Measurements from ENCODE around the gene UEVLD.

DNA sequence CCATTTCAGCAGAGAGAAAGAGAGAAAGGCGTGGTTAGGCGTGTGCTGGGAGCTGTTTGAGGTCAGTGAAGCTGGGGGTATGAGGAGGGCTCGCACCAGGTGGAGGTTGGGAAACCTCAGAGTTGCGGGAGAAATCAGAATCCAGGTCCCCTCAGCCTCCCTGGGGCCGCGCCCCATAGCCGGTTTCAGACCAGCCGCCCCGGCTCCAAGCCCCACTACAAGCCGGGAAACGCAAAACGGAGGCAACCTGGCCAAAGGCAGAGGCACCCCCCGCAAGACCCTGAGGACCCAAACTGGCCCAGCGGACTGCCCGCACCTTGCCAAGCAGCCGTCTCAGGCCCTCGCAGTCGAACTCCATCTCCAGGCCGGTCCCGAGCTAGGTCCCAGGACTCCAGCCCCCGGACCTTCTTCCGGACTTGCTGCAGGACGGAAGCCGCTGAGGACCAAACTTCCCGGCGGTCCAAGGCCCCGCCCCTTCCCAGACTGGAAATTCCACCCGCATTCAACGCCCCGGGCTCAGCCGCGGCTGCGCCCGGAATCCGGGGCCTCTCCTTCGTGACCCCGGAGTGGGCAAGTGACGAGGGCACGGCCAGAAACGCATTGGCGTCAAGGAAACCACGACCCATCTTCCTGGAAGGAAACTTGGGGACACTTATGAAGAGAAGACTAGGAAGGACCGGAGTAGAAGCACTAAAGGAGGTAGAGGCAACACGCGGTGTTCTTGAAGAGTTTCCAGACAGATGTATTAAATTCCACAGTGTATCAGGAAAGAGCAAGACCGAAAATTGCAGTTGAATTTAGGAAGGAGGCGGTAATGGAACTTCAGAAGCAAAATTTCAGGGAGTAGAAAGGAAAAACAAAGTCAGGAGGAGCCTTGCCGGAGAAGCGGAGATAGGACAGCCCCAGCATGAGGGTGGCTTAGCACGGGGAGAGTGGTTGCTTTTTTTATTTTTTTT lies at the start of gene UEVLD:
- peak; percentile 92 to 95 for TF ChIP-seq POLR2AphosphoS5 (IDR thresholded peaks at IDR 0.05; ENCODE audit: insufficient read depth in 1 of 2, low read depth in 1 of 2)
- TF ChIP-seq, protein P1, sequence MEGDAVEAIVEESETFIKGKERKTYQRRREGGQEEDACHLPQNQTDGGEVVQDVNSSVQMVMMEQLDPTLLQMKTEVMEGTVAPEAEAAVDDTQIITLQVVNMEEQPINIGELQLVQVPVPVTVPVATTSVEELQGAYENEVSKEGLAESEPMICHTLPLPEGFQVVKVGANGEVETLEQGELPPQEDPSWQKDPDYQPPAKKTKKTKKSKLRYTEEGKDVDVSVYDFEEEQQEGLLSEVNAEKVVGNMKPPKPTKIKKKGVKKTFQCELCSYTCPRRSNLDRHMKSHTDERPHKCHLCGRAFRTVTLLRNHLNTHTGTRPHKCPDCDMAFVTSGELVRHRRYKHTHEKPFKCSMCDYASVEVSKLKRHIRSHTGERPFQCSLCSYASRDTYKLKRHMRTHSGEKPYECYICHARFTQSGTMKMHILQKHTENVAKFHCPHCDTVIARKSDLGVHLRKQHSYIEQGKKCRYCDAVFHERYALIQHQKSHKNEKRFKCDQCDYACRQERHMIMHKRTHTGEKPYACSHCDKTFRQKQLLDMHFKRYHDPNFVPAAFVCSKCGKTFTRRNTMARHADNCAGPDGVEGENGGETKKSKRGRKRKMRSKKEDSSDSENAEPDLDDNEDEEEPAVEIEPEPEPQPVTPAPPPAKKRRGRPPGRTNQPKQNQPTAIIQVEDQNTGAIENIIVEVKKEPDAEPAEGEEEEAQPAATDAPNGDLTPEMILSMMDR (IDR thresholded peaks at IDR 0.05) = no peak

All from vagina (tissue), 2 donors.